Liver (tissue), 9 donors: Measurements from ENCODE around the gene CDK10. TPM values are rescaled to one million over a fixed set of nuclear protein-coding genes. Genes with fewer than 3 reads are reported as not detected.

Source experiments
- DNase-seq: peaks from one replicate; pipeline ENCODE4 v3.0.0-alpha.2; 2017; ENCODE audit warnings: low spot score
- H3K27ac ChIP-seq, 2 donors: one replicate each; pipeline ENCODE4 v1.7.0; 2013; ENCODE audit warnings: inconsistent platforms in 2 of 2, low read length in 2 of 2, control low read depth in 1 of 2, low read depth in 1 of 2, mild to moderate bottlenecking in 1 of 2
- H3K27me3 ChIP-seq, 4 donors: one replicate each; pipeline versions ENCODE4 v1.6.1 to v1.7.0; 2013; ENCODE audit warnings: low read length in 3 of 4, inconsistent platforms in 1 of 4, mild to moderate bottlenecking in 1 of 4, moderate library complexity in 1 of 4; ENCODE audit not compliant: control insufficient read depth in 4 of 4, insufficient read depth in 4 of 4
- H3K36me3 ChIP-seq, 4 donors: one replicate each; pipeline versions ENCODE4 v1.6.1 to v1.7.0; 2013; ENCODE audit warnings: low read length in 3 of 4, mild to moderate bottlenecking in 3 of 4, low read depth in 1 of 4, moderate library complexity in 1 of 4; ENCODE audit not compliant: control insufficient read depth in 4 of 4, insufficient read depth in 3 of 4
- H3K4me1 ChIP-seq, 4 donors: one replicate each; pipeline versions ENCODE4 v1.6.1 to v1.7.0; 2013; ENCODE audit warnings: low read length in 3 of 4, mild to moderate bottlenecking in 3 of 4, moderate library complexity in 1 of 4; ENCODE audit not compliant: control insufficient read depth in 4 of 4, insufficient read depth in 4 of 4
- H3K4me3 ChIP-seq, 3 donors: one replicate each; pipeline versions ENCODE4 v1.6.1 to v1.7.0; 2013; ENCODE audit warnings: low read length in 3 of 3, control low read depth in 1 of 3, low read depth in 1 of 3, mild to moderate bottlenecking in 1 of 3
- H3K9ac ChIP-seq, 2 donors: one replicate each; pipeline ENCODE4 v1.7.0; 2013; ENCODE audit warnings: low read length in 2 of 2, mild to moderate bottlenecking in 2 of 2, moderate library complexity in 2 of 2, control low read depth in 1 of 2, low read depth in 1 of 2
- H3K9me3 ChIP-seq, 4 donors: one replicate each; pipeline versions ENCODE4 v1.6.1 to v1.7.0; 2013; ENCODE audit warnings: low read length in 3 of 4; ENCODE audit not compliant: control insufficient read depth in 4 of 4
- ATF3 ChIP-seq: IDR thresholded peaks from 2 replicates; pipeline ENCODE4 v1.6.1; 2016; ENCODE audit warnings: antibody characterized with exemption
- EGR1 ChIP-seq, 2 donors: IDR thresholded peaks; 2 replicates each; pipeline ENCODE4 v1.6.1; 2016 to 2018; ENCODE audit warnings: antibody characterized with exemption in 2 of 2, low read depth in 2 of 2
- FOXA1 ChIP-seq: IDR thresholded peaks from 2 replicates; pipeline ENCODE4 v1.6.1; 2016; ENCODE audit warnings: antibody characterized with exemption
- FOXA2 ChIP-seq: IDR thresholded peaks from 2 replicates; pipeline ENCODE4 v1.6.1; 2016; ENCODE audit warnings: antibody characterized with exemption
- GABPA ChIP-seq, 2 donors: IDR thresholded peaks in 1 of 2; conservative IDR thresholded peaks in 1 of 2; 2 replicates each; pipeline ENCODE4 v1.6.1; 2016; ENCODE audit warnings: antibody characterized with exemption in 2 of 2, mild to moderate bottlenecking in 1 of 2, moderate library complexity in 1 of 2
- HNF4A ChIP-seq, 2 donors: conservative IDR thresholded peaks; 2 replicates each; pipeline ENCODE4 v1.6.1; 2016; ENCODE audit warnings: antibody characterized with exemption in 2 of 2, mild to moderate bottlenecking in 2 of 2
- HNF4G ChIP-seq: IDR thresholded peaks from 2 replicates; pipeline ENCODE4 v1.6.1; 2016; ENCODE audit warnings: antibody characterized with exemption
- JUND ChIP-seq, 2 donors: IDR thresholded peaks; 2 replicates each; pipeline ENCODE4 v1.6.1; 2016; ENCODE audit warnings: antibody characterized with exemption in 2 of 2
- MAX ChIP-seq: IDR thresholded peaks from 2 replicates; pipeline ENCODE4 v1.6.1; 2016; ENCODE audit warnings: antibody characterized with exemption
- NR2F2 ChIP-seq: IDR thresholded peaks from 2 replicates; pipeline ENCODE4 v1.6.1; 2016; ENCODE audit warnings: antibody characterized with exemption
- RAD21 ChIP-seq, 2 donors: IDR thresholded peaks; 2 replicates each; pipeline ENCODE4 v1.6.1; 2016; ENCODE audit warnings: antibody characterized with exemption in 2 of 2, mild to moderate bottlenecking in 2 of 2
- REST ChIP-seq: IDR thresholded peaks from 2 replicates; pipeline ENCODE4 v1.6.1; 2016; ENCODE audit warnings: antibody characterized with exemption, mild to moderate bottlenecking
- SP1 ChIP-seq: IDR thresholded peaks from 2 replicates; pipeline ENCODE4 v1.6.1; 2018; ENCODE audit warnings: antibody characterized with exemption, mild to moderate bottlenecking
- YY1 ChIP-seq: IDR thresholded peaks from 2 replicates; pipeline ENCODE4 v1.6.1; 2016; ENCODE audit warnings: antibody characterized with exemption, mild to moderate bottlenecking
- ZBTB33 ChIP-seq: IDR thresholded peaks from 2 replicates; pipeline ENCODE4 v1.6.1; 2016; ENCODE audit warnings: antibody characterized with exemption
- WGBS: extraction: QIAGEN DNeasy Blood & Tissue Kit; methylation state at CpG from one replicate; pipeline ENCODE4 v1.1.7; 2013; 5-methylcytosine and 5-hydroxymethylcytosine counted together
- polyA plus RNA-seq, 2 donors: library from polyadenylated mRNA; stranded (reverse) in 1 of 2; unstranded in 1 of 2; fragments of 200-250 nt in 1 of 2; fragments of >200 nt in 1 of 2; fragmentation: Nextera tagmentation in 1 of 2; extraction: Ambion mirVana in 1 of 2; gene quantifications; one replicate each; pipeline versions ENCODE4 v1.2.1 to v1.2.3, GENCODE V29; 2013 to 2015
- total RNA-seq, 2 donors: library from RNA; depleted of rRNA; stranded (reverse); fragments of >200 nt; gene quantifications; one replicate each; pipeline ENCODE4 v1.2.3, GENCODE V29; 2014
- donor health status: healthy.
- donor health status: healthy.
- donor health status: healthy.
- donor health status: healthy.
- donor health status: healthy.

Gene CDK10
- total and polyA plus RNA-seq, 4 donors, result 25.1 to 81.2 (median 56.0) TPM

GRCh38 chr16:89705006-89705405 is 18.5 kb downstream of the CDK10 start:
- no peak for TF ChIP-seq JUND (IDR thresholded peaks at IDR 0.05)
- TF ChIP-seq HNF4A (conservative IDR thresholded peaks at IDR 0.05), result no peak
- TF ChIP-seq EGR1 (IDR thresholded peaks at IDR 0.05; ENCODE audit: low read depth in 2 of 2), result no peak
- TF ChIP-seq NR2F2, result no peak
- no peak for TF ChIP-seq RAD21 (IDR thresholded peaks at IDR 0.05)
- no peak for TF ChIP-seq HNF4G
- no peak for TF ChIP-seq ATF3
- TF ChIP-seq SP1, result no peak
- no peak for TF ChIP-seq REST
- no peak overlapping the region for H3K27ac ChIP-seq
- peaks cover 5 to 20% (median 12%) of the 10 kb centered on the region in 4 donors for H3K4me1 ChIP-seq
- H3K9me3 ChIP-seq, result no peaks in the 10 kb centered on the region
- DNase-seq, result no peak
- no peak overlapping the region for H3K4me3 ChIP-seq
- peaks cover 0 to 6% (median under 1%) of the 10 kb centered on the region in 4 donors for H3K36me3 ChIP-seq
- H3K9ac ChIP-seq, result no peak overlapping the region
- WGBS, result 78% methylated on average over 15 of the region's 15 CpGs
- no peaks in the 10 kb centered on the region for H3K27me3 ChIP-seq

- no peaks in the 10 kb centered on the region for H3K27me3 ChIP-seq
- peaks cover 3 to 11% (median 6%) of the 10 kb centered on the region in 4 donors for H3K4me1 ChIP-seq
- no peak for TF ChIP-seq JUND (IDR thresholded peaks at IDR 0.05)
- no peak for TF ChIP-seq ZBTB33
- no peak for TF ChIP-seq RAD21 (IDR thresholded peaks at IDR 0.05)
- TF ChIP-seq FOXA1, result no peak
- TF ChIP-seq MAX, result no peak
- no peak for TF ChIP-seq ATF3
- TF ChIP-seq HNF4A (conservative IDR thresholded peaks at IDR 0.05), result no peak
- TF ChIP-seq NR2F2, result no peak
- no peak for TF ChIP-seq FOXA2
- no peak for TF ChIP-seq GABPA (IDR thresholded peaks at IDR 0.05 in 1 of 2, conservative IDR thresholded peaks at IDR 0.05 in 1 of 2)
- TF ChIP-seq HNF4G, result no peak
- TF ChIP-seq YY1, result no peak
- no peak overlapping the region for H3K9ac ChIP-seq
- no peak overlapping the region for H3K4me3 ChIP-seq
- 88% methylated on average over 14 of the region's 14 CpGs for WGBS
- H3K27ac ChIP-seq, result no peak overlapping the region
- DNase-seq, result no peak
- H3K36me3 ChIP-seq, result peaks cover 0 to 6% (median 1%) of the 10 kb centered on the region in 4 donors
- no peaks in the 10 kb centered on the region for H3K9me3 ChIP-seq
Measured at GRCh38 chr16:89706518-89707260, 20.2 kb downstream of the CDK10 start.
